Activated naive CD4-positive, alpha-beta T cell treated with anti-CD3 and anti-CD28 coated beads, Interleukin-2, amount 50 U/mL, for 24 hours (primary cell): ENCODE data around the gene NCS1.

Experiments used
- H3K27ac Mint-ChIP-seq: one replicate; pipeline ENCODE4 v1.8.0; 2021; ENCODE audit warnings: mild to moderate bottlenecking, mixed read lengths
- H3K27me3 Mint-ChIP-seq: one replicate; pipeline ENCODE4 v1.8.0; 2021; ENCODE audit warnings: mixed read lengths
- H3K36me3 Mint-ChIP-seq: one replicate; pipeline ENCODE4 v1.8.0; 2021; ENCODE audit warnings: mixed read lengths
- H3K4me1 Mint-ChIP-seq: one replicate; pipeline ENCODE4 v1.8.0; 2021; ENCODE audit warnings: mixed read lengths
- H3K4me3 Mint-ChIP-seq: one replicate; pipeline ENCODE4 v1.8.0; 2021; ENCODE audit warnings: mild to moderate bottlenecking, mixed read lengths
- H3K9me3 Mint-ChIP-seq: one replicate; pipeline ENCODE4 v1.8.0; 2021; ENCODE audit warnings: mixed read lengths

NCS1 gene

GRCh38 chr9:130225071-130225470 lies 52.9 kb downstream of the NCS1 start:
- Mint-ChIP-seq H3K36me3 (peaks cover 5% of the 10 kb centered on the region), H3K4me3 (no peak overlapping the region), H3K27ac (no peak overlapping the region), H3K27me3 (no peaks in the 10 kb centered on the region), H3K9me3 (no peaks in the 10 kb centered on the region), H3K4me1 (no peaks in the 10 kb centered on the region)

- Mint-ChIP-seq H3K27ac (no peak overlapping the region), H3K36me3 (peaks cover 5% of the 10 kb centered on the region), H3K4me1 (no peaks in the 10 kb centered on the region), H3K4me3 (no peak overlapping the region), H3K9me3 (no peaks in the 10 kb centered on the region), H3K27me3 (no peaks in the 10 kb centered on the region)
These were observed 53.4 kb downstream of the NCS1 start for GRCh38 chr9:130225586-130225985.

GRCh38 chr9:130226112-130226511 lies 53.9 kb downstream of the NCS1 start:
- Mint-ChIP-seq H3K9me3 (no peaks in the 10 kb centered on the region), H3K27ac (no peak overlapping the region), H3K36me3 (peaks cover 5% of the 10 kb centered on the region), H3K4me1 (no peaks in the 10 kb centered on the region), H3K27me3 (no peaks in the 10 kb centered on the region), H3K4me3 (no peak overlapping the region)

GRCh38 chr9:130227833-130228232 lies 55.6 kb downstream of the NCS1 start:
- Mint-ChIP-seq H3K27me3 (no peaks in the 10 kb centered on the region), H3K36me3 (peaks cover 5% of the 10 kb centered on the region), H3K4me1 (no peaks in the 10 kb centered on the region), H3K27ac (no peak overlapping the region), H3K9me3 (no peaks in the 10 kb centered on the region), H3K4me3 (no peak overlapping the region)

DNA sequence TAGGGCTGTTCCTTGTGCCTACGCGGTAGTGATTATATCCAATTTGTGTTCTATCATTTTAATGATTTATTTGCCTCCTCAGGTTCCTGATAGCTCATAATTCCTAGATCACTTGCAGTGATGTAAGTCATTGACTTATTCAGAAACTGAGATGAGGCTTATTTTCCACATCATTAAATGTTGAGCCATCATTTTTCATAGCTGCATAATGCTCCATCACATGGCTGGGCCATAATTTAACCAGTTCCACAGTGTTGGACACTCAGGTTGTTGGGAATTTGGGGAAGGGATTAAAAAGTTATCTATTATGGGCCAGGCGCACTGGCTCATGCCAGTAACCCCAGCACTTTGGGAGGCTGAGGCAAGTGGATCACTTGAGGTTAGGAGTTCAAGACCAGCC lies 57.6 kb downstream of the NCS1 start:
- Mint-ChIP-seq H3K27me3 (no peaks in the 10 kb centered on the region), H3K36me3 (peaks cover 8% of the 10 kb centered on the region), H3K4me1 (no peaks in the 10 kb centered on the region), H3K27ac (no peak overlapping the region), H3K4me3 (no peak overlapping the region), H3K9me3 (no peaks in the 10 kb centered on the region)

- no peaks in the 10 kb centered on the region for H3K9me3 Mint-ChIP-seq
- H3K4me1 Mint-ChIP-seq = no peaks in the 10 kb centered on the region
- H3K27ac Mint-ChIP-seq = no peak overlapping the region
- no peak overlapping the region for H3K4me3 Mint-ChIP-seq
- peaks cover 8% of the 10 kb centered on the region for H3K36me3 Mint-ChIP-seq
- no peaks in the 10 kb centered on the region for H3K27me3 Mint-ChIP-seq
These were observed 58.4 kb downstream of the NCS1 start for GRCh38 chr9:130230631-130231030.

- Mint-ChIP-seq H3K27ac (no peak overlapping the region), H3K27me3 (no peaks in the 10 kb centered on the region), H3K36me3 (peaks cover 8% of the 10 kb centered on the region), H3K9me3 (no peaks in the 10 kb centered on the region), H3K4me3 (no peak overlapping the region), H3K4me1 (peaks cover 5% of the 10 kb centered on the region)
These were observed 60.8 kb downstream of the NCS1 start for GRCh38 chr9:130232899-130233586.

- Mint-ChIP-seq H3K4me1 (peaks cover 5% of the 10 kb centered on the region), H3K9me3 (no peaks in the 10 kb centered on the region), H3K27ac (no peak overlapping the region), H3K36me3 (peaks cover 7% of the 10 kb centered on the region), H3K4me3 (no peak overlapping the region), H3K27me3 (no peaks in the 10 kb centered on the region)
These were observed 61.4 kb downstream of the NCS1 start for GRCh38 chr9:130233587-130233945.

DNA sequence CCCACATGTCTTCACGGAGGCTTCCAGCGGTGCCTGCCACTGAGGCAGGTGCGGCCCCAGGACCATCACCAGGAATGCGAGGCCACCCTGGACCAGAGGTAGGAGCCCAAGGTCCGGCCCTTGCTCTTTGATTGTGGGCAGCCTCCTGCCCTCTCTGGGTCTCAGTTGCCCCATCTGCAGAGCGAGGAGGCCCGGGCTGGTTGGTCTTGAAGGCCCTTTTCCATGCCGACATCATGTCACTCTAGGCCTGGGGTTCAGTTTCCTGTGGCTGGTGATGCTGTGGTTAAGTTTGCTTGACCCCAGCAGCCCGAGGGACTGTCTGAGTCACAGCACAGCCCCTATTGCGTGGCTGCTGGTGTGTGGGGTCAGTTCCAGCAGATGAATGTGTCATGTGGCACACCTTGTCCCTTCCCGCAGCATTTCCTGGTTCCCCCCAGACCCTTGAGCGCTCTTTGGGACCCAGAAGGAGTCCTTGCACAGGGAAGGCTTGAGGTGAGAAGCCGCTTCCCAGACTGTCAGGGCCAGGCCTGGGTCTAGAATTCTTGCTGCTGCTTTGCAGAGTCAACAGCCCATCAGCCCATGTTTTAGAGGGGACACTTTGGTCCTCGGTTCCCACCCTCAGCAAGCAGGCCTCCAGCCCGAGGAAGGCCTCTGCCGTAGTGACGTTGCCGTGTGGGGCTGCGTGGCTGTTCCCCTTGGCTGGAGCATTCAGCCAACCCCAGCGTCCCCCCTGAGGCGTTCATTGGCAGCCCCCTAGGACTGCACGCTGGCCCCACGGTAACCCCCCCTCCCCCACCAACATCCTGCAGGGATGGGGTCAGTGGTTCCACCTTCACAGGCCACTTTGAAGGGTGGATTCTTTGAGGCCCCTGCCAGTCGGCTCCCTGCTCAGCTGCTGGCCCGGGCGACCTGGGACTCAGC lies 62.4 kb downstream of the NCS1 start:
- Mint-ChIP-seq H3K9me3 (no peaks in the 10 kb centered on the region), H3K4me1 (peaks cover 8% of the 10 kb centered on the region), H3K27ac (no peak overlapping the region), H3K4me3 (no peak overlapping the region), H3K27me3 (no peaks in the 10 kb centered on the region), H3K36me3 (peaks cover 5% of the 10 kb centered on the region)

DNA sequence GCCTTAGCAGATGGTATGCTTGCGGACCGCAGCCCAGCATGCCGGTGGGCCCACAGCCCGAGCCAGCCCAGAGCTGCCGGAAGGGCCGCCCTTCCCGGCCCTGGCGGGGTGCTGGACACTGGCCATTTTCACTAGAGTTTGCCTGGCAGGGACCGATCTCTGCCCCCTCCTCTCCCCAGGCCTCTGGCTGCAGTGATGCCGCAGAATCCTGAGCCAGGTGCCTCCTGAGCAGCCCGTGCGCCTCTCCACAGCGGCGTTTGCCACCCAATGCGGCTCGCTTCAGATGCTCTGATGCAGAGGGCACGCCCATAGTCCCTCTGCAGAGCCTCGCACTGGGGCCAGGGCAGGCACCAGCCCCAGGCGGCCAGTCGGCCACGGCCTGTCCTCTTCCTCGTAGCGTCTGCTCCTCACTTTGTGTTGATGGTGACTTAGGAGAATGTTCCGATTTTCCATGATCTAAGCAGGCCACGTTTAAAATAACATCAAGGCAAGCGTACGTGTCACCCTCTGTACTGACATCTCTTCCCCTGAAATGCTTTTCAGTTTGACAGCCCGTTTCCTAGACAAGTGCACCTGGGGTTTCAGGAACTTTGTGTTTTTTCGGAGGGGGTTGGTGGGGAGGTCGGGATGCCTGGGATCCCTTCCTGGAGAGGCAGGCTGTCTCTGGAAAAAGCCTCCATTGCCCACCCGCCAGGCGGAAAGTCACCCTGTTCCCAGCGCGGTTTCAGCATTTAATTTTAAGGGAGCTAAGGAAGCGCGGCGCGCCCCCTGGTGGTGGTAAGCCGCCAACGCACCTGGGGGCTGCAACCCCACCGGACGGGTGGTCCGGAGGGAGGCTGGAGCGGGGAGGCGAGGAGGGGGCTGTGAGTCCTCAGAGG lies 63.6 kb downstream of the NCS1 start:
- no peak overlapping the region for H3K27ac Mint-ChIP-seq

GRCh38 chr9:130236436-130236985 lies 64.3 kb downstream of the NCS1 start:
- H3K27ac Mint-ChIP-seq = no peak overlapping the region
- no peaks in the 10 kb centered on the region for H3K9me3 Mint-ChIP-seq
- H3K4me3 Mint-ChIP-seq = no peak overlapping the region
- no peaks in the 10 kb centered on the region for H3K27me3 Mint-ChIP-seq
- H3K4me1 Mint-ChIP-seq = peaks cover 23% of the 10 kb centered on the region
- peaks cover 3% of the 10 kb centered on the region for H3K36me3 Mint-ChIP-seq

More for the DNA sequence above, 63.6 kb downstream of the NCS1 start:
- H3K4me3 Mint-ChIP-seq = peak overlapping the region; percentile 36
- H3K4me1 Mint-ChIP-seq = peaks cover 20% of the 10 kb centered on the region
- no peaks in the 10 kb centered on the region for H3K9me3 Mint-ChIP-seq
- H3K36me3 Mint-ChIP-seq = peaks cover 3% of the 10 kb centered on the region
- H3K27me3 Mint-ChIP-seq = no peaks in the 10 kb centered on the region

GRCh38 chr9:130237076-130237475 lies 64.9 kb downstream of the NCS1 start:
- H3K4me3 Mint-ChIP-seq = no peak overlapping the region
- no peaks in the 10 kb centered on the region for H3K9me3 Mint-ChIP-seq
- no peak overlapping the region for H3K27ac Mint-ChIP-seq
- H3K36me3 Mint-ChIP-seq = peaks cover 3% of the 10 kb centered on the region
- peaks cover 23% of the 10 kb centered on the region for H3K4me1 Mint-ChIP-seq
- no peaks in the 10 kb centered on the region for H3K27me3 Mint-ChIP-seq

DNA sequence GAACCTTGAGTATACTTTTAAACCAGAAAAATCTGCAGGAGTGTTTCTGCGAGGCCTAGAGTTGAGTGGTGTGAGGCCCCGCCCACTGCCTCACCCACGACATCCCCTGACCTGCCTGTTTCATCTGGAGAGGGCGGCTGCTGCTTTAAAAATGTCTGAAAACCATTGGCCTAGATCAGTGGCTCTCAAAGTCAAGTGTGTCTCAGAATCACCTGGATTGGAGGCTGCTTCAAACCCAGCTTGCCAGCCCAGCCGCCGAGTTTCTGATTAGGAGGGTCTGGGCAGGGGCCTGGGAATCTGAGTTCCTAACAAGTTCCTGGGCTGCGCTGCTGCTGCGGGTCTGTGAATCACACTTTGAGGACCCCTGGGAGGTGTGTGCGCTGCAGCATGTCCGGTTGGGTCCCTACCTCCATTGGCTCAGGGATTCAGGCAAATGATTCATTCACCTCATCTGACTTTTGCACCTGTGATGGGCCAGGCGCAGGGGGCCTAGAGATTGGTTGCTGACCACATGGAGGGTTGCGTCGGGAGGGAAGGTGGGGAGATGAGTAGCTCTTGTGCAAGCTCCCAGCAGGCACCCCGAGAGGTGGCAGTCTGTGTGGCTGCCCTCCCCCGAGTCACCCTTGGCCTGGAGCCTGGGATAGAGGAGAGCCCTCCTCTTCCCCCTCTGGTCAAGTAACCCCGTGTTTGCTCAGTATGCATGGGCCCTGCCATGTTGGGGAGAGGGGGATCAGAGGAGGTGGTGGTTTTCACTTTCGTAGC lies 65.7 kb downstream of the NCS1 start:
- Mint-ChIP-seq H3K4me3 (no peak overlapping the region), H3K27ac (no peak overlapping the region), H3K36me3 (peaks cover 3% of the 10 kb centered on the region), H3K4me1 (peaks cover 27% of the 10 kb centered on the region), H3K27me3 (no peaks in the 10 kb centered on the region), H3K9me3 (no peaks in the 10 kb centered on the region)

DNA sequence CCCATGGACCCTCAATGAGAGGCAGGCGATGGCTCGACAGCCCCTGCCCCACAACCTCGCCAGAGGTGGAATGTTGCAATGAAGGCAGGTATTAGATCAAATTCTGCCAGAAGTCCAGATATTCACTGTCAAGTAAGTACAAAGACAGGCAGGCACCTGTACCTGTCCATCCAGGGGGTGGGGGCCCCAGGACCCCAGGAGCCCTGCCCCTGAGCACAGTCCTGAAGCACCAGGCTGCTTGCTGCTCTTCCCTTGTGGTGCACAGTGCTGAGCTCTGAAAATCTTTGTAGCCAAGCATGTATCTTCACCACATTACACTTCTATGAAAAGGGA lies 67.1 kb downstream of the NCS1 start:
- Mint-ChIP-seq H3K4me1 (peaks cover 31% of the 10 kb centered on the region), H3K36me3 (no peaks in the 10 kb centered on the region), H3K4me3 (no peak overlapping the region), H3K27me3 (no peaks in the 10 kb centered on the region), H3K9me3 (no peaks in the 10 kb centered on the region), H3K27ac (no peak overlapping the region)

GRCh38 chr9:130239741-130240241 lies 67.6 kb downstream of the NCS1 start:
- H3K4me1 Mint-ChIP-seq = peaks cover 31% of the 10 kb centered on the region
- H3K27ac Mint-ChIP-seq = no peak overlapping the region
- no peaks in the 10 kb centered on the region for H3K27me3 Mint-ChIP-seq
- no peaks in the 10 kb centered on the region for H3K9me3 Mint-ChIP-seq
- no peak overlapping the region for H3K4me3 Mint-ChIP-seq
- H3K36me3 Mint-ChIP-seq = no peaks in the 10 kb centered on the region
